GM10847 (cell line): ENCODE measurements around the gene GSTO2.

Experiments
- POLR2A ChIP-seq: IDR thresholded peaks from 2 replicates; pipeline ENCODE4 v1.6.1; 2011; ENCODE audit not compliant: insufficient read length; ENCODE audit errors: extremely low read depth

Gene GSTO2

DNA sequence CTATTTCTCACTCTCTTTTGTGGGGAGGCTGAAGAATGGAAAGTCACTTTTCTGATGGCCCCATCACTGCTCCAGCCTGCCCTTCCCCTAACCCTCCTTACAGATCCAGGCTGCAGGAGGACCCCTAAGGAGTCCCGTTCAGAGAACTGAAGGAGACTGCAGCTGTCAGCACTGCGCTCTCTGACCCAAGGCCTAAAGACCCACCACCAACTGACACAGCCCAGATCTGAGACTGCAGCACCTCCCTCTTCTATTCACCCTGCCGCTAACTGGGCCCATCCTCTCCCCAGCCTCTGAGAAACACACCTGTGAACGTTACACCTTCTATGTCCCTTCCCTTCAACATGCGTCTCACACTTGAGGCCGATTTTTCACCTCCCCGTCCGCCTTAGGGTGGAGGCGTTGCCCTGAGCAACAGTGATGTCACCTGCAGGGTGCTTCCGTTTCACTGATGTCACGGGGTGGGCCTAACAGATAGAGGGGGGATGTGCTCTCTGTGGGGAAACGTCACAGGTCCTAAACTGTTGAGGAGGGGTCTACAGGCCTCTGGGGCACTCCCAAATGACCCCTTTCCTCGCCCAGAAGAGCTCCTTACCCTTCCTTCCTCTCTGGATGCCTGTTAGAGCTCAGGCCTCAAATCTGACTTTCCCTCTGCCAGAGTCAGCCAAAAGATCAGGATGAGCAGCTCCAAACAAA is 64.2 kb downstream of the GSTO2 start:
- no peak for TF ChIP-seq POLR2A

DNA sequence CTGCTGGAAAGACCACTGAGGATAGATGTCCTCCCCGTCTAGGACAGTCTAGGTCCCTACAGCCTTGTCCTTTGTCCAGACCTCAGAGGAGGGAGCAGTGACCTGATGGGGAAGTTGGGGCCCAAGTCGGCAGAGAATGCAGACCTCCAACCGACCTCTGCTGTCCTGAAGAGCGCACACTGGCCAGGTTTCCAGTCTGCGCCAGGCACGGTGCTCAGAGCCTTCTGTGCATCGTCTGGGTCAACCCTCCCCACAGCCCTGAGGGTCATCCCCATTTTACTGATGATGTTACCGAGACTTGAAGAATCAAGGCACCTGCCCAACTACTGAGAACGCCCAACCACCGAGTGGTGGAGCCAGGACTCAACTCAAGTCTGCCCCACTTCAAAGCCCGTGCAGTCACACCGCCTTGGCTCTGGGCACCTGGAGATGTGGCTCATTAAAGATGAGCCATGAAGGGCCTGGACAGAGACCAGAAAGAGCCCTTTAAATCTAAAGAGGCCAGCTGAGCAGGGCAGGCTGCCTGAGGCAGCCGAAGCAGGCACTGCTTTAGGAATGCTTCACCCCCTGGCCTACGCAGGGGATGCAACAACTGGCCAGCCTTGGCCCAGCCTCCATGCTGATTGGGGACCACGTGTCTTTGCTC is 64.9 kb downstream of the GSTO2 start:
- TF ChIP-seq POLR2A = no peak

DNA sequence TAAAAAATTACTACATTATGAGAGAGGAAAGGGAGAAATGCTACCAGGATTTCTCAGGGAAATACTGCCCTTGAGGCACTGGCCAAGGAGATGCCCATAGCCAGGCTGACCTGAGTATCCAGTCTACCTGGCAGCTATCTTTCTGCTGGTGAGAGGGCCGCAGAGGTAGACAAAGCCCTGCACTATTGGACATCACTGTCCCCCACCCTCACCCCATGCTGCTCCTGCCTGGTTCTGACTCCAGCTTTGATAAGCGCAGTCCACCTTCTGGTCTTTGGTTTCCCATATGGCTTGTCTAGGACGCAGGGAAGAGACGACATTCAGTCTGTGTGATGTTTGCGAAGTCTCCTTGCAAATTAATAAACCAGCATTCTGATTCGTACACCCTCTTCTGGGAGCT is 65.6 kb downstream of the GSTO2 start:
- TF ChIP-seq POLR2A = no peak

DNA sequence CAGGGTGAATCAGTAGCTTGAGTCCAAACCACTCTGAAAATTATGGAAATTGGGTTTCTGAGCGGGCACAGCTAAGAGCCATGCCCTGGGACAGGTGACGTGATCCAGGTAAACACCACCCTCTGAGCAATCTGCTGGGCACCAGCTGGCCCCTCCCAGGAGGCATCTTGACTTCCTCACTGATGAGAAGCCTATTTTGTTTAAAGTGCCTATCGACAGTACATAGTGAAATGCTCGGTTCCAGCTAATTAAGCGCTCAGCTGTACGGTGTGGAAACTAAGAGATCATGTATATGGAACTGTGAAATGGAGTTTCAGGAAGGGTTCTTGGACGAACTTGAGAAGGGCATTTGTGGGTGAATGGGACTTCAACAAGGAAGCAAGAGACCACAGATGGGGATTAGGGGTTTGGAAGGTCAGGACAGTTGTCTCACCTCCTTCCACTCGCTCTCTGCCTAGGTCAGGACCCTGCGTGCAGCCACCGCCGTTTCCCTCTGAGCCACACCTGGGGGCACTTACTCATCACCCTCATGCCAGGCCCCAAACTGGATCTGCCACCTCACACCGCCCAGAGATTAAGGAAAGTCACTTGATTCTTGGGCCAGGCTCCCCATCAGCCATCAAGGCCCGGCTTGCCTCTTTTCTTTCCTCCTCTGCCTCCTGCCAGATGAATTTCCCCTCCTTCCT is 66.1 kb downstream of the GSTO2 start:
- TF ChIP-seq POLR2A = no peak

DNA sequence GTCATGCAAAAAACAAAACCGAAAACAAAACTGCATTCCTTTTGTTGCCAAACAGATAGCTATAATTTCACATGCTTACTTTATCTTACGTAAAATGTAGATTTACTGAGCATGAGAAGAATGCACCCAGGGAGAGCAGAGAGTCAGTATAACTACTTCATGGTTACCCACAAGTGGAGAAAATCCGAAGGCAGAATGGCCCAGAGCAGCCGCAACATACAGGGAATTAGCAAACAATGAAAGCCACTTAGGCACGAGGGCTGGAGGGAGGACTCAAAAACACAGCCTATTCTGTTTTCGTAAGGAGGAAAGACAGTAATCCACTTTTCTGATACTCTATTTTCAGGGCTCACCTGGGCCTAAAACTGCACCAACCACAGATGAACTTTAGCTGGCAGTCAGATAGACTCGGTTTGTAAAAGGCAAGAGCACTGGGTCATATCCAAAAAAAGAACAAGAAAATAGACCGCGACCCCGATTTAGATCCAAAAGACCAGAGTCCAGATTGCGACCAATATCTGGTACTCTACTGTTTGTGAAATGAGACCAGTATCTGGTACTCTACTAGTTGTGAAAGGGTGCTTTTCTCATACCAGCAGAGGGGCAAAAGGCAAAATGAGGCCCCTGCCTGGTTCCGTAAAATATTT is 68.0 kb downstream of the GSTO2 start:
- TF ChIP-seq POLR2A = no peak

DNA sequence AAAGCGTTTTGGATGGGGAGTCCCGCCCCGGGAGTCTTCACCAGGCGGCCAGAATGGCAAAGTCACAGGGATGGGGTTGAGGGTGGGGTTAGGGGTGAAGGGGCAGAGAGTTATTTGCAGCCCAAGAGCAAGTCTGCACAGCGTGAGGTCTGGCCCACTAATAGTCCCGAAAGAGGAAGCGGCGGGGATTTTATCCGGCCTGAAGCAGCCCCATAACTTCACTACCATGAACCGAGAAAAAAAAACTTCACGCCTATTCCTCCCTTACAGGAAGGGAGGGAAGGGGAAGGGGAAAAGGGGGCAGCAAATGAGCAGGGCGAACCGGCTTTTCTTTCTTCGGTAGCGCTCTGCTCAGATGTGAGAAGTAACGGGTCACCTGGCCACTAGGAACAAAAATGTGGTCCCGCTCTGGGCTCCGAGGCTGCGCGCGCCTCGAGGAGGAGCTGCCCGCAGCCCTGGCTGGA is 68.6 kb downstream of the GSTO2 start:
- no peak for TF ChIP-seq POLR2A

DNA sequence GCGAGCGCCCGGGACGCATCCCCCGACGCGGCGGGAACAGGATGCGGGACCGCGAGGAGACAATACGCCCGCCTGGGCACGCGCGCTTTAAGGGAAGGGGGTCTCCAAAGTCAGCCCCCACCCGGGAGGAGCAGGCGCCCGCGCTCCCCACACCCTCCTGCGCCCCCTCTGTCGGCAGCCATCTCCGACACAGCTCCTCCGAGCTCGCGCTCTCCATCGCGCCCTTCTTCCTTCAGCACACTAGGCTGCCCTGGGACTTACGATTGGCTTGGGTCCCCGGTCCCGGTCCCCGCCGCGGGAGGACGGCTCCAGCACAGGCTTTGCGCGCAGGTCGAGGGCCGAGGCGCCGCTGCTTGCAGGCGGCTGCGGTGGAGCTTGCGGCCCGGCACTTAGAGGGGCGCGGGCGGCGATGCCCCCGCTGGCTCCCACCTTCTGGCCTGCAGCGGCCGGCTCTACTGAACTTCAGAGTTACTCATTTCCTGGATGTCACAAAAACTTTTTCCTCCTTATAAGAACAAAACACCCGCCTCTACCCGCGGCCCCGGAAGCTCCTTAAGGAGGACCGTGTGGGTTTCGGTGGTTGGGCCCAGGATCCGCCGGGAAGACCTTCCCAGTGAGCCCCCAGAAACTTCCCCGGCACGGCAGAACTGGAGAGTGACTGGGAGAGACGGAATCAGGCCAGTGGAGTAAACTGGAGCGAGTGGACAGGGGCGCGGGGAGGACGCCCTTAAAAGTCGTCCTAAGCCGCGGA is 69.2 kb downstream of the GSTO2 start, which contains the start of gene ITPRIP:
Gene ITPRIP, minus strand, starts transcription at position 481 of the 751 bp plus-strand sequence. CDS start 22,414 bp downstream, outside the sequence.
- peak; percentile 68 for TF ChIP-seq POLR2A

DNA sequence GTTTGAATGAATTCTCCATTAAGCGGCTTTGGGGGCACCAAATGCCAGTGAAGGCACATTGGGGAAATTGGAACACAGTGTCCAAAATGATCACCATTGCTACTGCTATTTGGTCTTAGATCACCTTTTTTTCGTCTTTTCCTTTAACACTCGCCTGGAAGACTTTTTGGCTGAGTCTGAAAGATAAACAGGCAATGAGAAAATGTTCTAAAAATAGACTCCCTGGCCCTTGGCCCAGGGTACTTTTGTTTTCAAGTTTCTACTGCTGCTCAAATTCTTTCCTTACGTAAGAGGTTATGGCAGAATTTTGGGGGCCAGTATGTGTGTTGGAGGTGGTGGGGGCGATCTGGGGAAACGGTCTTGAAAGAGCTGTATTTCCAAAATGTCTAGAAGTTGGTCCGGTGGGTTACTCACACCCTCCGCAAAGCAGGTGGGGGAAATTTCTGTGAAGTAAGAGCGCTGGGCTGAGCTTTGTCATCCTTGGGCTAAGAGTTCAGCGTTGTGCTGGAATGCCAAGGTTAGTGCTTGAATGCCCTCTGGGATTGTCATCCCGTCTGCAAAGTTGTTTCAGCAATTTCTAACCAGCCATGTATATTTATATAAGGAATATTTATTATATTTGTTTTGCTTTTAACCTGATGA is 70.6 kb downstream of the GSTO2 start:
- no peak for TF ChIP-seq POLR2A

DNA sequence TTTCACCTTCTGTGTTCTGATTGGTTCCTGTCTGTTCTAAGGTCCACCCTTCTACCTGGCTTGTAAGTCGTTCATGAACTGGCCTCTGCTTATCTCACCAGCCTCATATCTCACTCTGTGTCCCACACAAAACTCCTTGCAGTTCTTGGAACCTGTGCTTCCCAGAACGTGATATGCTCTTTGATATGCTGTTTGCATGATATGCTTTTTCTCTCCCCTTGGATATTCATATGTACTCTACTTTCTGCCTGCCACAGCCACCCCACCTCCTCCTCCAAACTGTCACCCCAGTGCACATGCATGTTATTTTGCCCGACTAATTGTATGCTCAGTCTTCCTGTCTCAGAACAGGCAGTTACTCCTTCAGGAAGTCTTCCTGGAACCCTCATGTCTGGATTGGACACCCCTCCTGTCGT is 71.1 kb downstream of the GSTO2 start:
- TF ChIP-seq POLR2A = no peak

DNA sequence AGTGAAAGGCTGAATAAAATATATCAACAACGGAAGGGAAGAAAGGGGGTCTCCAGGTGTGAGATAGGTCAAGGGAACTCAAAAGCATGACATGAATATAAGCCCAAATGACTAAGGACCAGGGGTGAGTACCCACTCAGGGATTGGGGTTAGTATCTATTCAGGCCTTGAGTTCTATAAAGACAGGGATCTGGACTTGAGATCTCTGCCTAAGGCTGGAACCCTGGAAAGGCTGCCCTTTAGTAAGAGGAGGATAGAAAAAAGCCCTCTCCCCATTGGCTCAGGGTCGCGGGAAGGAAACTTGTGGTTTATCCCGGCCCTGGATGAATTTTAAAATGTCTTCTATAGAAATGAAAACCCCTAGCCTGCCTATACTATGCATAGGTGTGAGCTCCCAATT is 71.7 kb downstream of the GSTO2 start:
- no peak for TF ChIP-seq POLR2A

DNA sequence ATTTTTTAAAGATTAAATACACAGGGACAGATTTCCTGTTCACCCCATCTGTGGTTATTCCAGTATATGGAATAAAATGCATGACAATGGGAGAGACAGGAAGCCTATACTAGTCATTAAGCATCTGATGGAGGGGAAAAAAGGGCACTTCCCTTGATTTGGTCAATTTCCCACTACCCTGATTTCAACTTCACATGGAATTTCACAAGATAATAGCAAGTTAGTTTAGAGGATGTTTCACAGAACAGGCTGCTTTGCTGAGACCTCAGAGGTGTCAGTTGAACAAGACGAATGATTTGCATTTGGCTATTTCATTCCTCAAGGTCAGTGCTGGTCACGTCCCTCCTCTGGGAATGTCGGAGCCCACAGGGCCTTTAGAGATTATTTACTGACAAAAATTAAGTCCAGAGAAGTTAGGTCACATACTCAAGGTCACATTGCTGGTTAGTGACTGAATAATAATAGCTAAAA is 74.0 kb downstream of the GSTO2 start:
- no peak for TF ChIP-seq POLR2A

DNA sequence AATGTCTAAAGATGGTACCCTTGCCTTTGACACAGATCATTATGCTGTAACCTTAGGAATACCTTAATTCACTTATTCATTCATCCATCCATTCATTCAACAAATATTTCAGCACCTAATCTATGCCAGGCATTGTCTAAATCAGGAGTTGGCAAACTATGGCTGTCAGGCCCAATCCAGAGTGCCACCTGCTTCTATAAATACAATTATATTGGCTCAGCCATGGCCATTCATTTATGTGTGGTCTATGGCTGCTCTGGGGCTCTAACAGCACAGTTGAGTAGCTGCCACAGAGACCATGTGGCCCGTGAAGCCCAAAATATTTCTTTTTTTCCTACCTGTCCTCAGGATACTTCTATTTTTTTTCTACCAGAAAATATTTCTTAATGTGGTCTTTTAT is 75.2 kb downstream of the GSTO2 start:
- no peak for TF ChIP-seq POLR2A

DNA sequence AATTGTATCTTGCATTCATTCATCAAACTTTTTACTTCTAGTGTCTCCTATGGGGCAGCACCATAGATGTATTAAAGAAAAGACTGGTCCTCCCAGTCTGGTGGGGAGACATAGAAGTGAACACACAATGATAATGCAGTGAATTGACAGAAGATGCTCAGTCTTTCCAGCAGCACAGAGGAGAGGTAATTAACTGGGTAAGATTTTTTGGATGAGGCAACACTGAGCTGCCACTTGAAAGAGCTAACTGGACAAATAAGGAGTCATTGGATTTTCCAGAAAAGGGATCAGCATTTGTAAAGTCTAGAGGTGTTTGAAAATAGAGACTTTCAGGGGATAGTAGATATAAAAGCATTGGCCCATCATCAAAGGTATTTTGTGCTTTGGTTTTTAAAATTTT is 76.5 kb downstream of the GSTO2 start:
- TF ChIP-seq POLR2A = no peak

DNA sequence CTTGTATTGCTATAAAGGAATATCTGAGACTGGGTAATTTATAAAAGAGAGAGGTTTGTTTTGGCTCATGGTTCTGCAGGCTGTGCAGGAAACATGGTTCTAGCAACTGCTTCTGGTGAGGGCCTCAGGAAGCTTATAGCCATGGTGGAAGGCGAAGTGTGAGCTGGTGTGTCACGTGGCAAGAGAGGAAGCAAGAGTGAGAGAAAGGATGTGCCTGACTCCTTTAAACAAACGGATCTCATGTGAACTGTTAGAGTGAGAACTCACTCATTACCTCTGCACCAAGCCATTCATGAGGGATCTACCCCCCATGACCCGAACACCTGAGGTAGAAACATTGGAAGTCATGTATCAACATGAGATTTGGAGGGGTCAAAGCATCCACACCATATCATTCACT is 77.0 kb downstream of the GSTO2 start:
- TF ChIP-seq POLR2A = no peak
